Measurements from ENCODE around the gene GRK4.

DNA sequence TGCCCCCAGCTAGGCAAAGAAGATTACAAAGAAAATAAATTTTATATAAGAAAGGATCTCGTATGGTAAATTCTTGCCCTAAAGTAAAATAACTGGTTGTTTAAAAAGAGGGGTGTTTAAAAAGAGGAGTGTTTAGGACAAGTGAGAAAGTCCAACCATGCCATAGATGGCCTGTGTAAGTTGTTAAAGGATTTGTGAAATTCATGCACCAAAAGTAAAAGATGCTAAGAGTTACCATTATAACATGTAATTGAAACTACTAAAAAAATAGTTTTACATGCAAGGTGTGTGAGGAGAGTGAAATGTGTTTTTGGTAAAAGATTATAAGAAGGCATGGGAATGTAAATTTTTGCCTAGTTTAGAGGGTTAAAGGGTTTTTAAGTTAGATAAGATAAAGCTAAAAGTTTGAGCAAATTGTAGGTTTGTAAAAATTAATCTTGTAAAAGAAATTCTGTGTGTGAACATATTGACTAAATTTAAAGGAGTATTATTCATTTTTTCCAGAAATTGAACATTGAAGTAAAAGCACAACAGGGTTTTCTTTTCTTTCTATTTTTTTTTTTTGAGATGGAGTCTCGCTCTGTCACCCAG lies 90.9 kb downstream of the GRK4 start:
- TF ChIP-seq, protein P1, sequence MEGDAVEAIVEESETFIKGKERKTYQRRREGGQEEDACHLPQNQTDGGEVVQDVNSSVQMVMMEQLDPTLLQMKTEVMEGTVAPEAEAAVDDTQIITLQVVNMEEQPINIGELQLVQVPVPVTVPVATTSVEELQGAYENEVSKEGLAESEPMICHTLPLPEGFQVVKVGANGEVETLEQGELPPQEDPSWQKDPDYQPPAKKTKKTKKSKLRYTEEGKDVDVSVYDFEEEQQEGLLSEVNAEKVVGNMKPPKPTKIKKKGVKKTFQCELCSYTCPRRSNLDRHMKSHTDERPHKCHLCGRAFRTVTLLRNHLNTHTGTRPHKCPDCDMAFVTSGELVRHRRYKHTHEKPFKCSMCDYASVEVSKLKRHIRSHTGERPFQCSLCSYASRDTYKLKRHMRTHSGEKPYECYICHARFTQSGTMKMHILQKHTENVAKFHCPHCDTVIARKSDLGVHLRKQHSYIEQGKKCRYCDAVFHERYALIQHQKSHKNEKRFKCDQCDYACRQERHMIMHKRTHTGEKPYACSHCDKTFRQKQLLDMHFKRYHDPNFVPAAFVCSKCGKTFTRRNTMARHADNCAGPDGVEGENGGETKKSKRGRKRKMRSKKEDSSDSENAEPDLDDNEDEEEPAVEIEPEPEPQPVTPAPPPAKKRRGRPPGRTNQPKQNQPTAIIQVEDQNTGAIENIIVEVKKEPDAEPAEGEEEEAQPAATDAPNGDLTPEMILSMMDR (IDR thresholded peaks at IDR 0.05): no peak
- no peak for TF ChIP-seq TCF7L2 (IDR thresholded peaks at IDR 0.05; ENCODE audit: low read depth, low read length)
